Natural killer cell (primary cell): Measurements from ENCODE around the gene MACROH2A1. TPM values are rescaled to one million over a fixed set of nuclear protein-coding genes. Genes with fewer than 3 reads are reported as not detected.

Experiments
- total RNA-seq, 4 donors: library from RNA; stranded (reverse); fragments of 120-200 nt in 1 of 4; gene quantifications; one replicate each; pipeline versions ENCODE4 v1.2.3 to v1.2.4, GENCODE V29; 2013 to 2022

The MACROH2A1 gene
- total RNA-seq, 3 donors from 2014 or later (not counting 1 experiment from before 2014, with no cell fraction given) = 139 to 160 (median 139) TPM

Other genes starting within 250 kb of the MACROH2A1 start
- gene DCANP1, start 48.1 kb upstream of the MACROH2A1 start, total RNA-seq = under 1 TPM in 1 of 3 donors, not detected in 2; 0.07 TPM
- gene TIFAB, start 53.1 kb upstream of the MACROH2A1 start, total RNA-seq = under 1 TPM in 2 of 3 donors, not detected in 1; 0.05 to 0.21 TPM
- not detected for gene NEUROG1, start 136.7 kb upstream of the MACROH2A1 start, total RNA-seq
- not detected for gene CXCL14, start 179.8 kb upstream of the MACROH2A1 start, total RNA-seq